ENCODE measurements around the gene TMEM95.

The TMEM95 gene, protein sequence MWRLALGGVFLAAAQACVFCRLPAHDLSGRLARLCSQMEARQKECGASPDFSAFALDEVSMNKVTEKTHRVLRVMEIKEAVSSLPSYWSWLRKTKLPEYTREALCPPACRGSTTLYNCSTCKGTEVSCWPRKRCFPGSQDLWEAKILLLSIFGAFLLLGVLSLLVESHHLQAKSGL

DNA sequence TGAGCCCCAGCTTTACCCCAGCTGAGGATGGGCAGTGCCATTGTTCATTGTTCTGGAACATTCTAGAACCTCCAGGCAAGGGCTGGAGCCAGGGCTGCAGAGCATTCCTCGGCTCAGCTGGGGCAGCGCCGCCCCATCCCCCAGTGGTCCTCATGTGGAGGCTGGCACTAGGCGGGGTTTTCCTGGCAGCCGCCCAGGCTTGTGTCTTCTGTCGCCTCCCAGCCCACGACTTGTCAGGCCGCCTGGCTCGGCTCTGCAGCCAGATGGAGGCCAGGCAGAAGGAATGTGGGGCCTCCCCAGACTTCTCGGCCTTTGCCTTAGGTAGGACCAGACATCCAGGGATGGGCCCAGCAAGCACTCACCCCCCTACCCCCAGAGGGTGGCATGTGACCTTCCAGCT, at the start of gene TMEM95:
TMEM95 (plus strand) TSS at position 104 of the 400 bp plus-strand sequence; CDS start at position 153, 49 bp downstream.
- no peak for DNase-seq

DNA sequence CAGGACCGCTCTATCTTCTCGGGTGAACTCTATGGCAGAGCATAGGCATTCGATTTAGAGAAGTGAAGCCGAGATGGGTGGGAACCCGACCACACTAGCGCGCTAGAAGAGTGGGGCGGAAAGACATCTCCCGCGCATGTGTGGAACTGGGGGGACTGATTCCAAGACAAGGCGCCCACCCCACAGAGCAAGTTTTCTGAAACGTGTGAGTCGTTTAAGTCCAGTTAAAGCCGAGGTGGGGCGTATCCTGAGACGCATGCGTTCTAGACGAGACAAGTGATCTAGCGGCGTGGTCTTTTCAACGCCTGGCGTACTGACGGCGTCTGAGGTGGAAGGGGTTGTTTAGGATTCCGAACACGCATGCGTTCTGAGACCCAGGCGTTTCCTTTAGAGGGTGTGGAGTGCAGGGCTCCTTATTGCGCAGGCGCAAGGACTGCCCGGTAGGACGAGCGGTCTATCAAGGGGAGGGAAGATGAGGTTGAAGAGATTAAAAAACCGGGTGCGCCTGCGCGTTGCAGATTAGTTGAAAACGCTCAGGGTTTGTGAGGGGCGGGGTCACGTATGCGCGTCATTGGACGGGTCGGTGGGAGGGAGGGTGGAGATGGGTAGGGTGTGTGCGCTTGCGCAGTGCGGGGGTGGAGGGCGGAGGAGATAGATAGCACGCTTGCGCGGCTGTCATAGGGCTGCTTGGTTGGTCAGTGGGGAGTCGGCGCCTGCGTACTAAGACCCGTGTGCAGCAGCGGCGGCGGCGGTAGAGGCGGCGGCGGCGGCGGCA, 47.9 kb upstream of the TMEM95 start, which contains the start of gene EIF5A:
EIF5A (plus strand) TSS at position 718 of the 775 bp plus-strand sequence. CDS start 2,008 bp downstream, outside the sequence.
- DNase-seq = peak; percentile 92

DNA sequence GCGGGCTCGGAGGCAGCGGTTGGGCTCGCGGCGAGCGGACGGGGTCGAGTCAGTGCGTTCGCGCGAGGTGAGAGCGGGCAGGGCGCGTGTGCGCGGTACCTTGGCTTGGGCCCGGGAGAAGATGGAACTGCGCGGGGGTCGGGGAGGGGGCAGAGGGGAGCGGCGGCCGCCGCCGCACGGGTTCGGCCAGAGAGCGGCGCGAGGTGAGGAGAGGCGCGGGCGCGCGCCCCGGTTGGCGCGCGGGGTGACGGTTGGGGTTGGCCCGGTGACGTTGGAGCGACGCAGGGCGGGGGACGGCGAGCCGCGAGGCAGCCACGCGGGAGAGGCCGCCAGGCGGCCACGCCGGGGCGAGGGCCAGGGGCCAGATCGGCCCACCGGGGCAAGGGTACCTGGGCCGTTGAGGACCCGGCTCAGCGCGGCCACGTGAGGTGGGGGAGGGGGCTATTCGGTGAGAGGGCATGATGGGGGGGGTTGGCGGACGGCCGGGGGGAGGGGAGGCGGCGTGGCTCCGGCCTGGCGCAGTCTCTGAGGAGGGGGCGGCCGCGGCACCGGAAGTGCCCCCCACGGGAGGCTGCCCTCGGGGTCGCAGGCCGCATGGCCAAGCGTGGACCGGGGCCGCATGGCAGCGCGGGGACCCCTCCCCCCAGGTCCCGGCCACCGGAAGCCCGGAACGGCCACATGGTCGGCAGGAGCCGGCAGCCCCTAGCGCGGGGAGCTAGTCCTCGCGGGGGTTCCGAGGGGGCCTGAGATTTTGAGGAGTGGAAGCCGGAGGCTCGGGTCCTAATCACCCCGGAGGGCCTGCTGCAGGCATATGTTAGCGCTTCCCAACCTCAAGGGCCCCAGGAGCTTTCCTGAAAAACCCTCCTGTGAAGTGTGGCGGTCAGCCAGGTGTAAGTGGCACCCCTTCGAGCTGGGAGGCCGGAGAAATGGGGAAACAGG, 47.0 kb upstream of the TMEM95 start:
- DNase-seq = no peak

DNA sequence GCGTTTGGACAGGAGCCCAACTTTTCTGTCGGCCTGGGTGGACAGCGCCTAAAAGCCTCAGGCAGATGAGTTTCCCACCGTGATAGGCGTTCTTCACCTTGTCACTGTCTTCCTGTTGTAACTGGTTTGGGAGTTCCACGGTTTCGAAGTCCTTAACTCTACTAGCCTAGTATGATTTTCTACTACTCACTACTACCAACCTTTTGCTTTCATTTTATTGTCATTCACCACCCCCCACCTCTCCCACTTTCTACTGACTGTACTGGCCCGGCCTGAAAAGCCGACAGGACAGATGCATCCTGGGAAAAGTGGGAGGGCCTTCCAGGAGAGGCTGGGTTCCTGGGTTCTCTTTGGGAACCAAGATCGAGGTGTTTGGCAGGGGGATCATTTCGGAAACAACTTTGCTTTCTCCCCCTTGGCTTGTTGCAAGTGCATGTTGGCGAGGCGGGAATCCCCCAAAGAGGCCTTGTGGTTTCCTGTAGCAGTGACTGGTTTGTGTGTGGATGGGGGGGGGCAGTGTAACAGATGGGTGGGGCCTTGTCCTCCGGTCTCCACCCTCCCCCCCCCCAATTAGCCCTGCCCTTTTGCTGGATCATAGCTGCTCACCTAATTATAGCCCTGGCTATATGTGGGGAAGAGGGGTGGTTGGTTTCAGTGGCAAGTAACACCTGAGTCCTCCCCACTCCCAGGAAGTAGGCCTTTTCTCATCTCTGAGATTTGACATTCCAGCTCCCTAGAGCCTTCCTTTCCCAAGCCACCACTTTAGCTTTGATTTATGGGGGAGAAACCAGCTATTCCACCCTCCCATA, 46.1 kb upstream of the TMEM95 start:
- peak; percentile 60 for DNase-seq

DNA sequence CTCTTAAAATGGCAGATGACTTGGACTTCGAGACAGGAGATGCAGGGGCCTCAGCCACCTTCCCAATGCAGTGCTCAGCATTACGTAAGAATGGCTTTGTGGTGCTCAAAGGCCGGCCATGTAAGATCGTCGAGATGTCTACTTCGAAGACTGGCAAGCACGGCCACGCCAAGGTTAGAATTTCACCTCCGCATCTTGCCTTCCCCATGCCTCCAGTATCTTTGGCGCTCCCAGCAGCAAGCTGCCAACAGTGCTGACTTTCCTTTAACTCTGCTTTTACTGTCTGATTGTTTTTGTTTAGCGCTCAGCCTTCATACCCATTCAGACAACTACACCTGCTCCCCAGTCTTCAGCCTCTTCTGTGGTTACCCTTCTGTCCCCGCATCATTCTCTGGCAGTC, 45.3 kb upstream of the TMEM95 start:
- DNase-seq = no peak

DNA sequence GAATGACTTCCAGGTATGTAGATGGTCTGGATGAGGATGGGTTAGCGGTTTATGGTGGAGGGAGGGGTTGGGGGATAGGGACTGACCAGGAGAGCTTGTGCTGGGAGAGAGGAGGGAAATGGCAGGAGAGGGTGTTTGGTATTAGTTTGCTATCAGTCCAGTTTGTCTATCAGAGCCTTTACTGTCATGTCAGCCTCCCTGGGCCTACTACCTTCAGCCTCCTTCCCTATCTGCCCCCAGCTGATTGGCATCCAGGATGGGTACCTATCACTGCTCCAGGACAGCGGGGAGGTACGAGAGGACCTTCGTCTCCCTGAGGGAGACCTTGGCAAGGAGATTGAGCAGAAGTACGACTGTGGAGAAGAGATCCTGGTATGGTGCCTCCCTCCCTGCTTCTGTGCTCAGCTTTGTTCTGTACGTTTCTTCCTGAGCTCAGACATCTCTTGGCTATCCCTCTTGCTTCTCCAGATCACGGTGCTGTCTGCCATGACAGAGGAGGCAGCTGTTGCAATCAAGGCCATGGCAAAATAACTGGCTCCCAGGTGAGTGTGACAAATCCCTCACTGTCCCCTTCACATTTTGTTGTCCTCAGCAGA, 43.7 kb upstream of the TMEM95 start:
- no peak for DNase-seq

DNA sequence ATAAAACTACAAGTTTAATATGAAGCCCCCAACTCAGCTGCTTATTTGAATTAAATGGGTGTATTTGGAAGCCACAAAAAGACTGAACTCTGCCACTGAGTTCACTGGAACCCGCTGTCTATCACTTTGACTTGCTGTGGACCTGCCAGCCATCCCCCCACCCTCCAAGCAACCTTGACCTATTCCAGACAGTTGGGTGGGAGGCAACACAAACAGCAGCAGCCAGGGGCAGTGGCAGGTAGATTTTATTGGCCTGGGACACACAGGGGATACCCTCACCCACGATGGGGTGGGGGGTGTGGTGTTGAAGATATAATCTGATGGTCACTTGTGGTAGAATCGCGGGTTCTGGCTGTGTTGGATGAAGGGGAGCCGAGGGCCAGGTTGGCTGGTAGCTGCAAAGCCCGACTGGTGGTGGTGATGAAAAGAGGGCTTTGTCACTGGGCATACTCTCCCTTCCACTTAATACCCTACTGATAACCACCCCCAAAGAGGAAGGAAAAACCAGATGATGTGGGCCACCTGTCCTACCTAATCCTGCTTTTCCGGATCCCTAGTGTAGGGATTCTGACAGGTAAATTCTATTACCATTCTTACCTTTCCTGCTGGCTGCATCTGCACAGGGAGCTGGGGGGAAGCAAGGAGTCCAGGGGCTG, 42.4 kb upstream of the TMEM95 start:
- no peak for DNase-seq

DNA sequence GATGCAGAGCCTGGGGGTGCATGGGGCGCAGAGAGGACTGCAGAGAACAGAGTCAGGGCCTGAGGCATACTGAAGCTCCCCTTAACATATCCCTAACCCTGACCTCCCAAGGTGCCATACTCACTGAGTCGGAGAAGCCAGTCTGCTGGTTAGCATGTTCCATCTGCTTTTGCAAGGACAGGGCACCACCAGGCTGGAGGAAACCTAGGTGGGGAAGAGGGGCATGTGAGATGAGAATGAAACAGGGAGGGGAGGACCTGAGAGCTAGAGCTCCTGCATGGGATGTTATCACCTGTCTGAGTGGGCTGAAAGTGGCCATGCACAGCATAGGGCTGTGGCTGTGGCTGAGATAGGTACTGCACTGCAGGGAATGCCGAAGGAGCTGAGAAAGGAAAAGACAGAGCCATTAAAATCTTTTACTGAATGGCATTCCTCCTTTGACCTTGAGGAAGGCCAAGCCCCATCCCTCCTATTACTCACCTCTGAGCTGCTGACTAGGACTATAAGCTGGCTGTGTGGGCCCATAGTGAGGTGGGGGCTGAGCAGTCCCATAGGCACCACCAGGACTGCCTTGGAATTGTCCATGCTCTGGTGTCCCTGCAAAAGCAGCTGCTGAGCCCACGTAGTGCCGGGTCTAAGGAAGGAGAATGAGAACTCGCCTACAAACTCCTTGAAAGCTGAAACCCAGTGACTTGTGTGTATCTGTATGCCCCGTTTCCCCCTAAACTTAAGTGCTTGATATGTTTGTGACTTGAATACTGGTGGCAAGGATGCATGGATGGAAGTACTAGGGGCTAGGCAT, 41.7 kb upstream of the TMEM95 start:
- no peak for DNase-seq

DNA sequence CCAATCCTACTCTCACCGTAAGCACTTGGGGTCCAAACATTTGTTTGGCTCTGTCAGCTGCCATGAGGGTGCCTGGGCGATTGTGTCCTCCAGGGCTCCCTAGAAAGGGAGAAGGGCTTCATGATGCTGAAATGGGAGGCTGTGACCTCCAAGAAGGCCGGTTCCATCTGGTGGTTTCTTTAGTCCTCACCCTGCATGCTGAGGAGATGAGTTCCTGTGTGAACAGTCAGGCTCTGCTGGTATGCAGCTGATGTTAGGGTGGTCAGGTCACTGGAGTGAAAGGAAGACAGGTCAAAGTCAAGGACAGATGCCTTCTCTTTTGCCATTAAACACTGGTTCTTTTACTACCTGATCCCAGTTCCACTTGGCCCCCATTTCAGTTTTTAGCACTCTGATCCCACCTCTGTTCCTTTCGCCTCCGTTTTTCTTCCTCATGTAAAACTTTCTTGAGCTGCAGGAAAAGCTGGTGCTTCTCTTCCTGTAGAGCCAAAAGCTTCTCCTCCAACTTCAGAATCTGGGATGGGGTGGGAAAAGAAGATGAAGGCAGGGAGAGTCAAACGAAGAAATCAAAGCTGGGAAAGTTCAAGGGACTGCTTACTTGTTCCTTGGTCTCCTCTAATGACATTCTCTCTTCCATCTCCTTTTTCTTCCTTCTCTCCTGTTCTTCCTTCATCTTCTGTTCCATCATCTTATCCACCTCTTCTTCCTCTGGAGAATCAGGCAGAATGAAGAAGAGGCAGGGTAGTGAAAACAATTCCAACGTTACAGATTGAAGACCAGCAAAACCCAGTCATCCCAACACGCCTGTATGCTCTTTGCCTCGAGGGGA, 40.9 kb upstream of the TMEM95 start:
- no peak for DNase-seq

DNA sequence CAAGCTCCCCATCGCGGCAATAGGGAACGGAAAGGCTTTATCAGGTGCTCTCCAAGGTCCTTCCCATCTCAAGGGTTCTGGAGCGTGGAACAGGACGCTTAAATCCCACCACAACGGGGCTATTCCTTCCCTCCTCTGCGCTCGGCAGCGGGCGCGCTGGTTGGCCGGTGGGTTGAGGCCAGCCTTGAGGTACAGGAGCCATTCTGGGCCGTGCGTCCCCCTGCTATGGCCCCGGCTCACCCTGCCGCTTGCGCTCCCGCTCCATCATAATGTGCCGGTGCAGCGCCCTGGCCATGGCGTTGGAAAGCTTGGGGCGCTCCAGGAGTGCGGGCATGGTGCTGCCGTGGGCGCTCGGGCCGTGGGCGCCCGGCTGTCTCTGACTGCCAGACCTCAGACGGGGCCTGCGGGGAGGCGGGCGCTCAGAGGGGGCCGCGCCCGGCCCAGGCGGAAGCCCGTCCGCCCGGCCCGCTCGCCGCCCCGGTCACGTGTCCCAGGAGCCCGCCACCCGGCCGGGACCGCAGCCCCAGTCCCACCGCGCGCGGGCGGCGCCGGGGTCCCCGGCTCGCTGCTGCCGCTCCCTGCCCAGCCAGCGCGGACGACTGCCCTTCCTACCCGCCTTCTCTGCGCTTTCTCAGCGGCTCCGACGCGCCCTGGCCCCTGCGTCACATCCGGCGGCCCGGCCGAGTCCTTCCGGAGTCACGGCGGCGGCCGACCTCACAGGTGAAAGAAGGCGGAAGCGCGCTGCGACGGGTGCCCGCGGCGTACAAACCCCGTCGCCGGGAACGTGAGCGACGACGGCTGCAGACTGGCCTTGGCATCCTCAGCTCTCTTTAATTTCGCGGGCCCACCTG, 40.0 kb upstream of the TMEM95 start, which contains the start of gene GPS2:
GPS2 (minus strand) TSS at position 642 of the 851 bp plus-strand sequence; CDS start at position 334, 308 bp downstream.
- DNase-seq = peak; percentile 84

DNA sequence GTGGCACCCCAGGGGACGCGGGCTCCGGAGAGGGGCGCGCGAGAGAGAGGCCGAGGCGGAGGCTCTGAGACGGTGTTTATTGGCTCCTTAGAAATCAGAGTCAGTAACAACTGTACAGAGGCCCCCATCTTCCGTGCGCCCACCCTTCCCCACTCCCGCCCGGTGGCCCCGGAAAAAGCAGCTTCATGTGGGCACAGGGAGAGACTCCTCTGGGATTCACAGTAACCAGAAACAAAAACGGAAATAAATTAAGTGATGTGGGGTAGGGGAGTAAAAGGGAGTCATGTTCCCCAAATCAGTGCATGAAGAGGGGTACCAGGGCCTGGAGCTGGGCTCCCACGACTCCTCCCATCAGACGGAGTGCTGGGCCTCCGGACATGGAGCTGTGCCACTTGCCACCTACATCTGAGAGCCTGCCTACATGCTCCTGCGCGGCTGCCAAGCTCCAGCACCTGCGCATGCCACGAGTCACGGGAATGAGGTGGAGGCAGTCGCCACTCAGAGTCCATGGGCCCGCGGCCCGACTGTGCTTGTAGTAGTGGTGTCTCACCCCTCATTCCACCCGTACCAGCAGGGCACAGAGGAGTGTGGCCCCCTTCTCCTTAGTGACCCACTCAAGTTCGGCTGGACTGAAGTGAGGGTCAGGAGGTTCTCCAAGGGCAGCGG, 39.3 kb upstream of the TMEM95 start:
- DNase-seq = no peak

DNA sequence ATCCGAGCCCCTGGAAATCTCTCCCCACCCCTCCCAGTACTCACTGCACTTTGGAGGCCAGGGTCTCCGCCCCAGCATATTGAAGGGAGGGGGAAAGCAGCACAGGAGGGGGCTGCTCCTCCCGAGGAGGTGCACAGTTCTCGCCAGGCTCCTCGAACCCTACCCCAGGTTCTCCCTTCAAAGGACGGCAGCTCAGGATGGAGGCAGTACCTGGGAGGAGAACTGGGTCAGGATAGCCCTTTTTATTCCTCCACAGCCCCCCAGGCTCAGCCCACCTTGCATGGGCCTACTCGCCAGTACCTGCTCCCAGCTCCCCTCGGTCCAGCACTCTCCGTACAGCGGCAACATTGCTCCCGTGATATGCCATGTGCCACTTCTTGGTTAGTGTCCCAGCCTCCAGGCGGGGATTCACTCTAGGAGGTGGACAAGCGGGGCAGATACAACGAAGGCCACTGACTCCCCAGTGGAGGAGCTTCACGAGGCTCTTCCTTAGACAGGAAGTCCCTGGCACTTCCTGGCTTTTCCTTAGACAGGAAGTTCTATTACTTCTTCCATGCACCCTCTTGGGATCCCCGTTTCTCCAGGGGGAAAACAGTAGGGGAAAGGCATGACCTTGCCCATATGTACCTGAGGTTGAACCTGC, 37.7 kb upstream of the TMEM95 start:
- no peak for DNase-seq

DNA sequence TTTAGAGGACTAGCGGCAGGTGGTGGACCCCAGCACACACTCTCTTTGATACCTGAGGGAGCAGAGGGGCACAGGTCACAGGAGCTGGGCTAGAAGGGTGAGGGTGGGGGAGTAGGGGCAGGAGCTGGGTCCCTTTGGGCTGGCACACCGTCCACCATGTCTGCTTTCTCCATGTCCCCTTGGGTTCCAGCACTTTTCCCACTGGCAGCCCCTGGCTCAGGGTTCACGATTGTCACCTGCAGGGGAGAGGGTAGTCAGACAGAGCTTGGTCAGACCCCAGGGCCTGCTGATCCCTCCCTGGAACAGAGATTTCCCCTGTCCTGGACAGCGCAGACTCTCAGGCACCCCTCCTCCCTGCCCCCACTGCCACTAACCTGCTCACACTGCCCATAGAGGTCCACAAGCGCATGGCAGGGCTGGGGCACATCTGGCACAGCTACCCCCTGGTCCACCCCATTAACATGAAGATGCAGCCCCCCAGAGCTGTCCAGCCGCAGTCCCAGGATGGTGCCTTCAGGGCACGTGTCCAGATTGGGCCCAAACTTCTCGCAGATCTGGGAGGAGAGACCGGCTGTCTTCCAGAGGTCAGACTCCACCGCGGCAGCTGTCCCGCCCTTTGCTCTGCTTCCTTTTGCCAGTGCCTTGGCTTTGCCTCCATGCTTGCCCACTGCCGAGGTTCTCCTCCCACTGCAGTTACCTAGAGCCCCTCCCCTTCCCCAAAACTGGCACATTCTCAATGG, 36.7 kb upstream of the TMEM95 start:
- DNase-seq = no peak

DNA sequence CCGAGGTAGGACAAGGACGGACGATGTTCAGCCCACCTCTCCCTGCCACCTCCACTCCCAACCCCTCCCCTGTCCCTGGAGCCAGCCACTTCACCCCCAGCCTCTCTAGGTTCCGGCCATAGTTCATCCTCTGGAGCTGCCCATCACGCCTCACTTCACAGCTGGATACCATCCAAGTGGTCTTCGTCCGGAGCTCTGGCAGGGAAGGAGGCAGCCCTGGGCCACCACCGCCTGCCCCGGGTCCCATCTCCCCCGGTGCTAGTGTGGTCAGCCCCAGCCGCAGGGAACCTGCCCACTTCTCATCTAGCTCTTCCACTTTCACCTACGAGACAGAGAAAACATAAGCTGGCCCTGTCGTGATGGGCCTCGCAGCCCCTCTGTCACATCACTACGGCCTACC, 33.5 kb upstream of the TMEM95 start:
- DNase-seq = no peak

DNA sequence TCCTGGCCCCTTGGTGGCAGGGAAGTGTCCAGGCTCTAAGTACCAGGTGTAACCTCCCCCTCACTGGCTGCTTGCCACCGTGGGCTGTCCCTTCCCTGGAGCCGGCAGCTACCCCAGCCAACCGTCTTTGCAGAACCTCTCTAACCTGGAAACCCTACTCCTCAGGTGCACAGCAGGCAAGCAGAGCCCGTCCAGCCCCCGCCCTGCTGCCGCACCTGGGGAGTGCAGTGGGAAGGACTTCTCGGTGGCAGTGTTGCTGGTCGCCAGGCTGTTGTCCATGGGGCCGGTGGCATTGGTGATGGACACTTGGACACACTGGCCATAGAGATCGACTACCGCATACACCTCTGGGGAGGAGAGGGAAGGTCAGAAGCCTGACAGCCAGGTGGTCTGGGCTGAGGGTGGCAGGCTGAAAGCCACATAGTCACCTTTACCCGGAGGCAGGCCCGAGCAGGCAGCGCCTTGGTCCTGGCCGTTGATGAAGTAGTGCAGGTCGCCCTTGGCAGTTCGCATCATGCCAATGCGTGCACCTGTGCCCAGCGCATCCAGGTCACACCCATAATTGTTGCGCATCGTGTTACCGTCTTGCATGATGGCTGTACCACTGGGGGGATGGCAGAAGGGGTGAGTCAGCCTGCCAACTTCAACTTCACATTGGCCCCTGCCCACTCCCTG, 32.3 kb upstream of the TMEM95 start:
- DNase-seq = no peak
